ENCODE results near the gene RGS9.

DNA sequence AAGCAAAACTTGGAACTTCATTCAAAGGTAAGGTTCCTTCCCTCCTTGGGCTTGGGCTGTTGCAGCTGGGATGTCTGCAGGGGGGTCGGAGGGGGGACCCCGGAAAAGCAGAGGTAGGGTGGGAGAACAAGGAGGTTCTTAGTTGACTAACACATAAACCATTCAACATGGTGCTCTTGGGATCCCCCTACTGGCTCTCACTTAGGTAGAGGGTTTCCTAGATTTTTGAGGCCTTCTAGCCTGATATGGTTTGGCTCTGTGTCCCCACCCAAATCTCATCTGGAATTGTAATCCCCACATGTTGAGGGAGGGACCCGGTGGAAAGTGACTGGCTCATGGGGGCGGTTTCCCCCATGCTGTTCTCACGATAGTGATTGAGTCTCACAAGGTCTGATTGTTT lies 93.9 kb downstream of the RGS9 start:
- TF ChIP-seq, protein P1, sequence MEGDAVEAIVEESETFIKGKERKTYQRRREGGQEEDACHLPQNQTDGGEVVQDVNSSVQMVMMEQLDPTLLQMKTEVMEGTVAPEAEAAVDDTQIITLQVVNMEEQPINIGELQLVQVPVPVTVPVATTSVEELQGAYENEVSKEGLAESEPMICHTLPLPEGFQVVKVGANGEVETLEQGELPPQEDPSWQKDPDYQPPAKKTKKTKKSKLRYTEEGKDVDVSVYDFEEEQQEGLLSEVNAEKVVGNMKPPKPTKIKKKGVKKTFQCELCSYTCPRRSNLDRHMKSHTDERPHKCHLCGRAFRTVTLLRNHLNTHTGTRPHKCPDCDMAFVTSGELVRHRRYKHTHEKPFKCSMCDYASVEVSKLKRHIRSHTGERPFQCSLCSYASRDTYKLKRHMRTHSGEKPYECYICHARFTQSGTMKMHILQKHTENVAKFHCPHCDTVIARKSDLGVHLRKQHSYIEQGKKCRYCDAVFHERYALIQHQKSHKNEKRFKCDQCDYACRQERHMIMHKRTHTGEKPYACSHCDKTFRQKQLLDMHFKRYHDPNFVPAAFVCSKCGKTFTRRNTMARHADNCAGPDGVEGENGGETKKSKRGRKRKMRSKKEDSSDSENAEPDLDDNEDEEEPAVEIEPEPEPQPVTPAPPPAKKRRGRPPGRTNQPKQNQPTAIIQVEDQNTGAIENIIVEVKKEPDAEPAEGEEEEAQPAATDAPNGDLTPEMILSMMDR (conservative IDR thresholded peaks at IDR 0.05; ENCODE audit: low read length): no peak
- TF ChIP-seq EZH2phosphoT487 (IDR thresholded peaks at IDR 0.05; ENCODE audit: borderline replicate concordance, low read depth, low read length): no peak

All from OCI-LY7 (cell line).